ENCODE data around the gene STK32B.
"Not testable (repeated sequence)": the region's sequence is repeated elsewhere in the genome, so short reads cannot be mapped to it uniquely, and the experiment has no call there.

Gene STK32B

GRCh38 chr4:5051278-5052203, at the start of gene STK32B:
STK32B (plus strand) TSS chr4:5051480.
- DNase-seq (ENCODE audit: low read depth), result no peak

- not testable (repeated sequence) for DNase-seq (ENCODE audit: low read depth)
Observed at GRCh38 chr4:5001641-5002040, 49.6 kb upstream of the STK32B start.

- DNase-seq (ENCODE audit: low read depth), result no peak
Observed at GRCh38 chr4:5003372-5003857, 47.9 kb upstream of the STK32B start.

- DNase-seq (ENCODE audit: low read depth), result no peak
Observed at GRCh38 chr4:5003918-5004317, 47.4 kb upstream of the STK32B start.

GRCh38 chr4:5004496-5004895, 46.8 kb upstream of the STK32B start:
- DNase-seq (ENCODE audit: low read depth), result no peak

- not testable (repeated sequence) for DNase-seq (ENCODE audit: low read depth)
Observed at GRCh38 chr4:5006932-5007331, 44.3 kb upstream of the STK32B start.

GRCh38 chr4:5009796-5010195, 41.5 kb upstream of the STK32B start:
- no peak for DNase-seq (ENCODE audit: low read depth)

- no peak for DNase-seq (ENCODE audit: low read depth)
Observed at GRCh38 chr4:5010984-5011383, 40.3 kb upstream of the STK32B start.

GRCh38 chr4:5012244-5012898, 38.9 kb upstream of the STK32B start:
- DNase-seq (ENCODE audit: low read depth), result no peak

- no peak for DNase-seq (ENCODE audit: low read depth)
Observed at GRCh38 chr4:5012958-5013357, 38.3 kb upstream of the STK32B start.

- no peak for DNase-seq (ENCODE audit: low read depth)
Observed at GRCh38 chr4:5014007-5014682, 37.1 kb upstream of the STK32B start.

GRCh38 chr4:5018096-5018495, 33.2 kb upstream of the STK32B start:
- no peak for DNase-seq (ENCODE audit: low read depth)

GRCh38 chr4:5018603-5019002, 32.7 kb upstream of the STK32B start:
- DNase-seq (ENCODE audit: low read depth), result no peak

GRCh38 chr4:5019274-5019673, 32.0 kb upstream of the STK32B start, which contains the start of gene CYTL1:
CYTL1 (minus strand) TSS chr4:5019458; CDS start chr4:5019445, 13 bp downstream.
- no peak for DNase-seq (ENCODE audit: low read depth)

GRCh38 chr4:5019796-5020195, 31.5 kb upstream of the STK32B start:
- no peak for DNase-seq (ENCODE audit: low read depth)

GRCh38 chr4:5020341-5020740, 30.9 kb upstream of the STK32B start:
- DNase-seq (ENCODE audit: low read depth), result no peak

- no peak for DNase-seq (ENCODE audit: low read depth)
Observed at GRCh38 chr4:5021546-5021945, 29.7 kb upstream of the STK32B start.

GRCh38 chr4:5024673-5025072, 26.6 kb upstream of the STK32B start:
- DNase-seq (ENCODE audit: low read depth), result no peak

- DNase-seq (ENCODE audit: low read depth), result no peak
Observed at GRCh38 chr4:5026371-5026770, 24.9 kb upstream of the STK32B start.

- no peak for DNase-seq (ENCODE audit: low read depth)
Observed at GRCh38 chr4:5027346-5027745, 23.9 kb upstream of the STK32B start.

- no peak for DNase-seq (ENCODE audit: low read depth)
Observed at GRCh38 chr4:5028480-5028879, 22.8 kb upstream of the STK32B start.

- DNase-seq (ENCODE audit: low read depth), result no peak
Observed at GRCh38 chr4:5029447-5029846, 21.8 kb upstream of the STK32B start.

GRCh38 chr4:5030221-5030620, 21.1 kb upstream of the STK32B start:
- no peak for DNase-seq (ENCODE audit: low read depth)

All from stimulated activated CD4-positive, alpha-beta T cell treated with anti-CD3 and anti-CD28 coated beads, Interleukin-2, amount 100 ng/mL, for 4 hours (primary cell).